Measurements from ENCODE around the gene TSFM. TPM values are rescaled to one million over a fixed set of nuclear protein-coding genes. Genes with fewer than 3 reads are reported as not detected.

The TSFM gene
- total RNA-seq, 1 experiment from 2014 or later: 49.0 TPM

DNA sequence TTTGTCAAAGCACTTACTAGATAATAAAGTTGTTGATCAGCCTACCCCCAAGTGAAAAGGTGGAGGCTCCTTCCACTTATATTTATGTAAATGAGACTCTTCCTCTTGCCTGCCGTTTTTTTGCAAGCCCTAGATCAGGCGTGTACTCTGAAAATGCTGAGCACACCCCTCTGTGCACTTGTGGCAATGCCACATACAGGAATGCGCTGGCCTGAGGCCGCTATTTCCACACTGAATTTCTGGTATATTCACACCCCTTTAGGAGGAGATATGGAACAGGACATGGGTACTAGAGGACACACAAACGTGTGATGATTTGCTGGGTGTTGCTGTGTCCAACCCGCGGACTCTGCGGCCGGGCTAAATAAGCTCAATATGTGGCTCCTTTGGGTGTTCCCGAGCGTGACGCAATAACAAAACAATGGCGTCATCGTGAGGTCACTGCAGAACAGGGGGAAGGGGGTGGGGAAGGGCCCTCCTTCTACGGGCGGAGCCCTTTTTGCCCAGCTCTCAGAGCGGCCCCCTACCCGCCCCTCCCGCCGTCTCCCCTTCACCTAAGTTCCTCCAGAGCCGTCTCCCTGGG, 38.3 kb upstream of the TSFM start:
- no peak for DNase-seq (ENCODE audit: low read depth)

GRCh38 chr12:57744777-57745484, 37.7 kb upstream of the TSFM start, which contains the start of gene TSPAN31:
TSS of gene TSPAN31 (plus strand) at chr12:57745039. CDS start at chr12:57745155, 116 bp downstream.
- in situ Hi-C loops (cut with HindIII; ENCODE audit: low pct_unique_long_range_greater_than_20kb, low sequenced_read_pairs): no loop called here
- peak; percentile 99 for DNase-seq (ENCODE audit: low read depth)

More for the DNA sequence above, 38.3 kb upstream of the TSFM start:
- in situ Hi-C loops (cut with HindIII; ENCODE audit: low pct_unique_long_range_greater_than_20kb, low sequenced_read_pairs): no loop called here

DNA sequence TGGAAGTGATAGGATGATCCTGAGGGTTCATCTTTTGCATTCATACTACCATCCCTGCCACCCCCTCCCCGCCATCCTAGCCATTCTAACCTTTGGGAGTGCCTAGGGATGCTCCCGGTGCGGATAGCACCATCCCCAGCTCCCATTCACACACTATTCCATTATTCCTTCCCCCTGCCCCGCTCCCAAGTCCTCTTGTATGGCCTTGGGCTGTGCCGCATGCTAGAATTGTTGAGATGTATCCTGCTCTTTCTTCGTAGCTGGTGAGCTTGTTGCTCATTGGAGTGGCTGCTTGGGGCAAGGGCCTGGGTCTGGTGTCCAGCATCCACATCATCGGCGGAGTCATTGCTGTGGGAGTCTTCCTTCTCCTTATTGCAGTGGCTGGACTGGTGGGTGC, 37.1 kb upstream of the TSFM start:
- DNase-seq (ENCODE audit: low read depth): no peak
- in situ Hi-C loops (cut with HindIII; ENCODE audit: low pct_unique_long_range_greater_than_20kb, low sequenced_read_pairs): no loop called here

GRCh38 chr12:57746025-57746424, 36.6 kb upstream of the TSFM start:
- DNase-seq (ENCODE audit: low read depth): no peak
- in situ Hi-C loops (cut with HindIII; ENCODE audit: low pct_unique_long_range_greater_than_20kb, low sequenced_read_pairs): no loop called here

- DNase-seq (ENCODE audit: low read depth): no peak
- in situ Hi-C loops (cut with HindIII; ENCODE audit: low pct_unique_long_range_greater_than_20kb, low sequenced_read_pairs): no loop called here
Measured at GRCh38 chr12:57749061-57749460, 33.5 kb upstream of the TSFM start.

GRCh38 chr12:57750561-57751431, 31.8 kb upstream of the TSFM start:
- in situ Hi-C loops (cut with HindIII; ENCODE audit: low pct_unique_long_range_greater_than_20kb, low sequenced_read_pairs): no loop called here
- DNase-seq (ENCODE audit: low read depth): no peak

DNA sequence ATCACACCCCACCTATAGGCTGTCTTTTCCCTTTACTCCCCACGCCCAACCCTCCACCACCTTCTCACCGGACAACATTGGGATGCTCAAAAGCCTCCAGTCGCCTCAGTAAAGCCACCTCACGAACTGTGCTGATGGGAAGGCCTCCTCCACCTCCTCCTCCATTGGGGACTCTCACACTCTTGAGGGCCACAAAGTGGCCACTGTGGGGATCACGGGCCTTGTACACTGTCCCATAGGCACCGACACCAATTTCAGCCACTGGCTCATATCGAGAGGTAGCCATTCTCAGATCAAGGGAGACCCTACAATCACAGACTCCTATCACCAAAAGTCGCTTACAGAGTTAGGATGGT, 31.2 kb upstream of the TSFM start:
- no peak for DNase-seq (ENCODE audit: low read depth)
- in situ Hi-C loops (cut with HindIII; ENCODE audit: low pct_unique_long_range_greater_than_20kb, low sequenced_read_pairs): no loop called here

- in situ Hi-C loops (cut with HindIII; ENCODE audit: low pct_unique_long_range_greater_than_20kb, low sequenced_read_pairs): no loop called here
- DNase-seq (ENCODE audit: low read depth): peak; percentile 100
Measured at GRCh38 chr12:57751788-57752667, 30.6 kb upstream of the TSFM start, which contains the start of gene CDK4. TSS of gene CDK4 (minus strand) at chr12:57752310. CDS start at chr12:57751717, 593 bp downstream.

- no peak for DNase-seq (ENCODE audit: low read depth)
- in situ Hi-C loops (cut with HindIII; ENCODE audit: low pct_unique_long_range_greater_than_20kb, low sequenced_read_pairs): no loop called here
Measured at GRCh38 chr12:57752668-57753000, 30.0 kb upstream of the TSFM start.

- in situ Hi-C loops (cut with HindIII; ENCODE audit: low pct_unique_long_range_greater_than_20kb, low sequenced_read_pairs): no loop called here
- no peak for DNase-seq (ENCODE audit: low read depth)
Measured at GRCh38 chr12:57753756-57754337, 28.7 kb upstream of the TSFM start.

DNA sequence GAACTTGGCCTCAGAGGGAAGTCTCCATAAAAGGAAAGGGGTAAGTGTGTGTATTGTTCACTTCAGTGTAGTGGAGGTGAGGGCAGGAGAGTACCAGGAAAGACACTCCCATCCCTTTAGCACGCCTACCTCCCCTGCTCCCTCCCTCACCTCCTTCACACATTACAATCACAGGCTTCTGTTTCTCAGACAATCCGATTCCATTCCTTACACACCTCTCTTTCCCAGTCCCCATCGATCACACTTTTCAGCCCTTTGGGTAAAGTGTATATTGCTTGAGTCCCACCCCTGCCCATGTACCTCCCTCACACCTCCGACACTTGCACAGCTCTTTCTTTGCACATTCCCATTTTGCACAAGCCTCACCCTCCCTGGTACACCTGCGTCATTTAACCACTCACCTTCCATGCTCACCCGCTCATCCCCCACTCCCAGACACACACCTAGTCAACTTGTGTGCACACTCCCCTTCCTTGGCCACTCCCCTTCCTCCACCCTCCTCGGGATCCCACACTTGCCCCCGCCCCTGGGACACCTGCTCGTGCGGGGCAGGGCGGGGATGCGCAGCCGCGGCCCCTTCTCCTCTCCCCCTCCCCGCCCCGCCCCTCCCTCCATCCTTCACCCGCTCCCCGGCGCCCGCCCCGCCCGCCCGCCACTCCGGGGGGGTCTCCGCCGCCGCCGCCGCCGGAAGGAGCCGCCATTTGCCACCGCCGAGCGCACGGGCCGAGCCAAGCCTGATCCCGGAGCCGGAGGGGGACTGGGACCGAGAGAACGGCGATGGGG, 28.0 kb upstream of the TSFM start, which contains the start of gene MARCHF9:
MARCHF9 (plus strand) TSS at position 693 of the 783 bp plus-strand sequence. CDS start 426 bp downstream, outside the sequence.
- peak; percentile 70 for DNase-seq (ENCODE audit: low read depth)
- in situ Hi-C loops (cut with HindIII; ENCODE audit: low pct_unique_long_range_greater_than_20kb, low sequenced_read_pairs): no loop called here

DNA sequence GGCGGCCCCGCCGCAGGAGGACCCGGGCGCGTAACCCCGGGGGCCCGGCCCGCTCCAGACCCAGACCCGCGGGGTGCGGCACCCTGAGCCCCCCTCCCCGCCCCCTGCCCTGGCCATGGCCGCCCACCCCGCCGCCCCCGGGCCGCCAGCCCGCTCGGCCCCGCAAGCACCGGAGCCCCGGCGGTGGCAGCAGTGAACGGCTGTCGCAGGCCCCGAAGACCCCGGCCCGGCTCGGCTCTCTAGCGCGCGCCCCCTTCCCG, 27.5 kb upstream of the TSFM start:
- in situ Hi-C loops (cut with HindIII; ENCODE audit: low pct_unique_long_range_greater_than_20kb, low sequenced_read_pairs): no loop called here
- DNase-seq (ENCODE audit: low read depth): no peak

DNA sequence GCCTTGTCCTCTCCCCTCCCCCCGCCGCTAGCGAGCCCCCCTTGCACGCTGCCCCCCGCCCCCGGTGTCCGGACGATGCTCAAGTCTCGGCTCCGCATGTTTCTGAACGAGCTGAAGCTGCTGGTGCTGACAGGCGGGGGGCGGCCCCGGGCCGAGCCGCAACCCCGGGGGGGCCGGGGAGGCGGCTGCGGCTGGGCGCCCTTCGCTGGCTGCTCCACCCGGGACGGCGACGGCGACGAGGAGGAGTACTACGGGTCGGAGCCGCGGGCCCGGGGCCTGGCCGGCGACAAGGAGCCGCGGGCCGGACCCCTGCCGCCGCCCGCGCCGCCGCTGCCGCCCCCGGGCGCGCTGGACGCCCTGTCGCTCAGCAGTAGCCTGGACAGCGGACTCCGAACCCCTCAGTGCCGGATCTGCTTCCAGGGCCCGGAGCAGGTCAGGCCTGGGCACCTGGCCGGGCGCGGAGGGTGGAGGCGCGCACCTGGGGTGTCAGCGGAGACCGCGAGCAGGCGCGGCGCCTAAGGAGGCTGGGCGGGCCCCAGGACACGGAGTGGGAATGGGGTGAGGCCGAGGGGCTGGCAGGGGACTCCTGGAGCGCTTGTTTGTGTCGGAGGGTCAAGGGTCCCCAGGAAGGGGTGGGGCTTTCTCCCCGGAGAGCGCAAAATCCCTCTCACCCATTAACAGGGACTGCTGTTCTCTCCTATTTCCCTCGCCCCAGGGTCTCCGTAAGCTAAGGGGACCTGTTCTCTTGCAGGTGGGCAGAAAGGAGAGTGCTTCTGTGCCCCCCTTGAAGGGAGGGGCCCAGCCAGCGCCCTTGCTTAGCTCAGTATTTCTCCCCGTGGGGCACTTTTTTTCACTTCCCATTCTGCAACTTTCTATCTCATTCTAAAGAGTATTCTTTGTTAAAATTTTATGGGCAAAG, 26.9 kb upstream of the TSFM start:
- in situ Hi-C loops (cut with HindIII; ENCODE audit: low pct_unique_long_range_greater_than_20kb, low sequenced_read_pairs): no loop called here
- no peak for DNase-seq (ENCODE audit: low read depth)

DNA sequence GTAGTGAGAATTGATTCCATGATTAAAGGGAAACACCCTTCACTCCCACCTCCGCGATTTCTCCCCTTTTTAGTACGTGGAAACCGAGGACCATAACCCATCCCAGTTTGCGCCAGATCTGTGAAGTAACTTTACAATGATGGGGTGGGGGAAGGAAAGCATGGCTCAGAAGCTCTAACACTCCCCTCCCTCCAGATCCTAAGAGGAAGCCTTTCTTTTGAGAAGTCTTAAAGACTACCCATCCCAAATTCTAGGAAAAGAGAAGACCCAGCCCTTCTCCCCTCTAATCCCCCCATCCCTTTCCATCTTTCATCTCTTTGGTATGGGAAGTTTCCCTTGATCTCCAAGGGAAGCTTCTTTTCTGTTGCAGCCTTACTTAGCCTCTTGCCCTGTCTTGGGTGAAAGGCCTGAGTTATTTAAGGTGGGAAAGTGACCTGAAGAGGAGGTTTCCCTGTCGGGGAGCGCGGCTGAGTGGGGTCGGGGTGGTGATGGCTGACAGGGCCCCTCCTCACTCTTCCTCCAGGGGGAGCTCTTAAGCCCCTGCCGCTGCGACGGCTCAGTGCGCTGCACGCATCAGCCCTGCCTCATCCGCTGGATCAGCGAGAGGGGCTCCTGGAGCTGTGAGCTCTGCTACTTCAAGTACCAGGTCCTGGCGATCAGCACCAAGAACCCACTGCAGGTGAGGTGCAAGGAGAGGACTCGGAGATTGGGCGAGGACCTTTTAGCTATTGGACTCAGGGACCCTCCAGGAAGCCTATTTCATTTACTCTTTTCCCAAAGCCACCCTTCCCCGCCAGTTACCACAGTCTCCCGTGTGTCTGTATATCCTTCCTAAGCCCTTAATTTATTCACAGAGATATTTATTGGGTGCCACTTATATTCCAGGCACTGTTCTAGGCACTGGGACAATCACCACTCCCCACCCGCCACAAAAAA, 25.9 kb upstream of the TSFM start:
- DNase-seq (ENCODE audit: low read depth): no peak
- in situ Hi-C loops (cut with HindIII; ENCODE audit: low pct_unique_long_range_greater_than_20kb, low sequenced_read_pairs): no loop called here

- in situ Hi-C loops (cut with HindIII; ENCODE audit: low pct_unique_long_range_greater_than_20kb, low sequenced_read_pairs): no loop called here
- DNase-seq (ENCODE audit: low read depth): no peak
Measured at GRCh38 chr12:57757771-57758170, 24.8 kb upstream of the TSFM start.

Measured in Caki2 (cell line).